ENCODE measurements around the gene CDC26.

GRCh38 chr9:113250807-113251206 is 24.6 kb downstream of the CDC26 start:
- TF ChIP-seq, protein P1, sequence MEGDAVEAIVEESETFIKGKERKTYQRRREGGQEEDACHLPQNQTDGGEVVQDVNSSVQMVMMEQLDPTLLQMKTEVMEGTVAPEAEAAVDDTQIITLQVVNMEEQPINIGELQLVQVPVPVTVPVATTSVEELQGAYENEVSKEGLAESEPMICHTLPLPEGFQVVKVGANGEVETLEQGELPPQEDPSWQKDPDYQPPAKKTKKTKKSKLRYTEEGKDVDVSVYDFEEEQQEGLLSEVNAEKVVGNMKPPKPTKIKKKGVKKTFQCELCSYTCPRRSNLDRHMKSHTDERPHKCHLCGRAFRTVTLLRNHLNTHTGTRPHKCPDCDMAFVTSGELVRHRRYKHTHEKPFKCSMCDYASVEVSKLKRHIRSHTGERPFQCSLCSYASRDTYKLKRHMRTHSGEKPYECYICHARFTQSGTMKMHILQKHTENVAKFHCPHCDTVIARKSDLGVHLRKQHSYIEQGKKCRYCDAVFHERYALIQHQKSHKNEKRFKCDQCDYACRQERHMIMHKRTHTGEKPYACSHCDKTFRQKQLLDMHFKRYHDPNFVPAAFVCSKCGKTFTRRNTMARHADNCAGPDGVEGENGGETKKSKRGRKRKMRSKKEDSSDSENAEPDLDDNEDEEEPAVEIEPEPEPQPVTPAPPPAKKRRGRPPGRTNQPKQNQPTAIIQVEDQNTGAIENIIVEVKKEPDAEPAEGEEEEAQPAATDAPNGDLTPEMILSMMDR (IDR thresholded peaks at IDR 0.05; ENCODE audit: poor library complexity, severe bottlenecking): no peak
- TF ChIP-seq RAD21 (conservative IDR thresholded peaks at IDR 0.05) (no peak), TAF1 (IDR thresholded peaks at IDR 0.05; ENCODE audit: low read depth) (no peak), EZH2 (IDR thresholded peaks at IDR 0.05; ENCODE audit: borderline replicate concordance, insufficient read depth, low read length, poor library complexity, severe bottlenecking) (no peak)

Data from neural cell (in vitro differentiated cells).